ENCODE data around the gene SLC25A17.
"Not testable (repeated sequence)": the region's sequence is repeated elsewhere in the genome, so short reads cannot be mapped to it uniquely, and the experiment has no call there.

The SLC25A17 gene

GRCh38 chr22:40818192-40818746 is 877 bp downstream of the SLC25A17 start:
- no peak for DNase-seq (ENCODE audit: low read depth in 2 of 2)

GRCh38 chr22:40817737-40818136 is 1.4 kb downstream of the SLC25A17 start:
- DNase-seq (ENCODE audit: low read depth in 2 of 2): no peak

DNA sequence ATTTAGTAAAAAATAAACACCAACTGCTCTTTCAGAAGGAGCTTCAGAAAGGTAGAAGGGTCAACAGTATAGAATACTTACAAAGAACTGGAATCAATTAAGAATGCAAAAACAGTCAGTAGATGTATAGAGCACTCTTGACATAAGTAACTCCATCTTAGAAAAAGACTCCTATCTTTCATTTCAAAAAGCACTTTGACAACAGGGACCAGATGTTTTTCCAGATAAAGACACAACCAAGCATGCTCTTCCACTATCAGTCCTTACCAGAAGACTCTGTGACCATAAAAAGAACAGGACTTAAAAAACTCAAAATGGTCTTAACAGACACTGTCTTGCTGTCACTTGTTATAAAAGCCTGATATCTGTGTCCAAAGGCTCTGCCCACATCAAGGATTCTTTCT is 5.2 kb downstream of the SLC25A17 start:
- no peak for DNase-seq (ENCODE audit: low read depth in 2 of 2)

DNA sequence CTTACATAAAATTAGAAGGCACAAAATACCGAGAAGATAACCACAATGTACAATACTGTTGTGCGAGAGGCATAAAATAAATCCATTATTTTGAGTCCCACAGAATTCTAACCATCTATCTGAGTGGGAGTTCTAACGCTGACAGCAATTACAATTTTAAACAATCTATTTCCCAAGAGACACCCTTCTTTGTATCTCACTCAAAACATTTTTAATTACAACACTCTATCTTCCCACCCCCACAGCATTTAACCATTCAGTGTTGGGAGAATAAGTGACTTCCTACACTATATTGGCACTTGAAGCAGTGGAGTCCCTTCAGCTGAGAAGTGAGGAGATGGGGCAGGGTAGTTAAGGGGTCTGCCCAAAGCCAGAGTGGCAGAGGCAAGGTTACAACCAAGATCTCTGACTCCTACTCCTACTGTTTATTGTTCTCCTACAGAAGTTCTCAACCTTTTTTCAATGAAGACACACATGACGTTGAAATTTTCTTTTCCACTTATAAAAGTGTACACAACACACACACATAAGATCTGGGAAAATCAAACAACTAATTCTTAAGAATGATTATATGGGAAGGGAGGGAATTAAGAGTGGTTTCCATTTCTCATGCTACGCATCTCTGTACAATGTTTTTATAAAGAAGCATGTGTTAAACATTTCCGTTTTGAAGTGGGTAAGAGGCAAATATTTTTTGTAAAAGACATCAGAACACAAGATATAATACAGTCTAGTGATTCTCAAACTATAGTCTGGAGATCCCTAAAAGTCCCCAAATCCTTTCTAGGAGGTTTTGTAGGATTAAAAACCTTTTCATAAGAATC is 10.9 kb downstream of the SLC25A17 start:
- no peak for DNase-seq (ENCODE audit: low read depth in 2 of 2)

- DNase-seq (ENCODE audit: low read depth in 2 of 2): no peak
Observed at GRCh38 chr22:40806711-40807110, 12.4 kb downstream of the SLC25A17 start.

- no peak for DNase-seq (ENCODE audit: low read depth in 2 of 2)
Observed at GRCh38 chr22:40805699-40806203, 13.4 kb downstream of the SLC25A17 start.

GRCh38 chr22:40805239-40805638 is 13.9 kb downstream of the SLC25A17 start:
- DNase-seq (ENCODE audit: low read depth in 2 of 2): no peak

DNA sequence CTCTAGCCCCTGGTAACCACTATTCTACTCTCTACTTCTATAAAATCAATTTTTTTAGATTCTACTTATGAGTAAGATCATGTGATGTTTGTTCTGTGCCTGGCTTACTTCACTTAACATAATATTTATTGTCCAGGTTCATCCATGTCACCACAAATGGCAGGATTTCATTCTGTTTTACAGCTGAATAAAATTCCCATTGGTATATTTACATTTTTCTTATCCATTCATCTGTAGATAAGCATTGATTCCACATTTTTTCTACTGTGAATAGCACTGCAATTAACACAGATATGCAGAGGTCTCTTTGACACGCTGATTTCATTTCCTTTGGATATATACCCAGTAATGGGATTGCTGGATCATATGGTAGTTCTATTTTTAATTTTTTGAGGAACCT is 15.8 kb downstream of the SLC25A17 start:
- DNase-seq (ENCODE audit: low read depth in 2 of 2): no peak

DNA sequence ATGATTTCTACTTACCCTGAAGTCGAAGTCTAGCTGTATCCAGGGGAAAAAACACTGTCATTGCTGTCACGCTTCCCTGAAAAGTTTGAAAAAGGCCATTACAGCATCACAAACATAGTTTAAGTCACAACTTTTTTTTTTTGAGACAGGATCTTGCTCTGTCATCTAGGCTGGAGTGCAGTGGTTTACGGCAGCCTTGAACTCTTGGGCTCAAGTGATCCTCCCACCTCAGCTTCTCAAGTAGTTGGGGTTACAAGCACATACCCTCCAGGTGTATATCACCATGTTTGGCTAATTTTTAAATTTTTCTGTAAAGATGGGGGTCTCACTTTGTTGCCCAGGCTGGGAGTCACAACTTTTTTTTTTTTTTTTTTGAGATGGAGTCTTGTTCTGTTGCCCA is 20.1 kb downstream of the SLC25A17 start:
- no peak for DNase-seq (ENCODE audit: low read depth in 2 of 2)

DNA sequence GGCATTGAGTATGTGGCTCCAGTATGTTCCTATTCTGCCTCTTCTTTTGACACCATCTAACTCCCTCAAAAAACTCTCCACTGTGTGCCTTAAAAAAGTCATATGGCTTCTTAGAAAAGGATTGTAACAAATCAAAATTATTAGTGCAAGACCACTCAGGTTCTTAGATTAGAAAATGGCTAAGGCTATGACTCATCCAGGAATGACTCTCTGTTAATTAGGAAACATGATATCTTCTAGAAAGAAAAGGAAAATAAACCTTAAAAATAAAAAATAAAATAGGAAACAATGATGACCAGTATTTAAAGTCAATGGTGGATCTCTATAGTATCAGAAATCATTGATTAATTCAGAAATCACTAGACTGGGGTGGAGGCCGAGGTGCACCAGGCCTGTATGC is 21.7 kb downstream of the SLC25A17 start:
- no peak for DNase-seq (ENCODE audit: low read depth in 2 of 2)

DNA sequence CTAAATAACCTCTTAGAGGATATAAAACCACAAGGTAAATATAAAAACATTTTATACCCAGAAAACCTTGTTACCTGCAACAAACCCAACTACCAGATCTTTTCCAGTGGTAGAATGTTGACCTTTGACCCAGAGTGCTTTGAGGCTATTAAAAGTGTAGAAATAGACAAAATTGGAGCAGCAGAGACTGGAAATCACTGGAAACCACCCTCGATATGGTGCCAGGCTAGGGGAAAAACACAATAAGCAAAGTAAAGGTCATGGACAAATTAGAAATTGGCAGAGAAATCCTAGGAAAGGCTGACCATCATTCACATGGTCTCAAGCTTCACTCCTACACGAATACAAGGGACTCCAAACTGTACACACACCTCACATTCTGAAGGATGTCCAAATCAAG is 26.7 kb downstream of the SLC25A17 start:
- DNase-seq (ENCODE audit: low read depth in 2 of 2): no peak

DNA sequence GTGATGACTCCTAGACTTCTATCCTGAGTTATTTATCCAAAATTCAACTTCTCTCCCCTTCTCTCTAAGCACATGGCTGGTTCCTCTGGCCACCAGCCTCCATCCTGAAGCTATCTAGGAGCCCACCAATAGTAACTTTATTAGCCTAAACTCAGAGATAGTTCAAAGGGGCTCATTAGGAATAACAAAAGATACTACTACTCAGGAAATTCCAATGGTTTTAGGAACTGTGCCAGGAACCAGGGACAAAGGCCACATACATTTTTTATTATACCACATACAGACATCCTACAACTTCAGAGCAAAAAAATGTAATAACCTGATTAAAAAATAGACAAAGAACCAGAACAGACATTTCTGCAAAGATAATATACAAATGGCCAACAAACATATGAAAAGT is 27.9 kb downstream of the SLC25A17 start:
- no peak for DNase-seq (ENCODE audit: low read depth in 2 of 2)

- no peak for DNase-seq (ENCODE audit: low read depth in 2 of 2)
Observed at GRCh38 chr22:40789131-40789530, 30.0 kb downstream of the SLC25A17 start.

DNA sequence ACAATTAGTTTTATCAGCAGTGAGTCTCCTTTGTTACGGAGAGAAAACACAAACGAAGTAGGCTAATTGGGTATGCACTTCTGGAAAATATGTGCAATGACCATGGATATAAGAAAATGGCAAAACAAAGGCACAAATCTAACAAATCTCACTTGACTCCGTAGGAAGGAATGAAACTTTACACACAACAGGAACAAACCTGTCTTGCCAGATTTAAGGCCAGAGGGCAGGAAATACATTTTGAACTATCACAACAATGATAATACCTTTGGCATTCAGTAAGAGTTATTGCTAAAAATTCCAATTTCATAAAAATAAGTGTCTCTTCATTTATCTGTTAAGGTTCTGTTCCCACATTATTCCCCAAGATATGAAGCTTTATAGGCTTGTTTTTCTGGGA is 36.6 kb downstream of the SLC25A17 start:
- DNase-seq (ENCODE audit: low read depth in 2 of 2): no peak

DNA sequence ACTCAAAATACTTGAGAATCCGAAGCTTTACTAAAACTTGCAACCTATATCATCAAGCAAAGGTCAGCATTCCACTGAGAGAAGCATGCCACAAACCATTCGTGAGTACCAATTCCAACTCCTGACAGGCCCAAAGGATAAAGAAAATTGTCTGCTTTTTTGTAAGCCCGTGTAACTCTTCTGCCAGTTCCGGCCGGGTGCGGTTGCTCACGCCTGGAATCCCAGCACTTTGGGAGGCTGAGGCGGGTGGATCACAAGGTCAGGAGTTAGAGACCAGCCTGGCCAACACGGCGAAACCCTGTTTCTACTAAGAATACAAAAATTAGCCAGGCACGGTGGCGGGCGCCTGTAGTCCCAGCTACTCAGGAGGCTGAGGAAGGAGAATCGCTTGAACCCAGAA is 37.4 kb downstream of the SLC25A17 start:
- DNase-seq (ENCODE audit: low read depth in 2 of 2): not testable (repeated sequence)

DNA sequence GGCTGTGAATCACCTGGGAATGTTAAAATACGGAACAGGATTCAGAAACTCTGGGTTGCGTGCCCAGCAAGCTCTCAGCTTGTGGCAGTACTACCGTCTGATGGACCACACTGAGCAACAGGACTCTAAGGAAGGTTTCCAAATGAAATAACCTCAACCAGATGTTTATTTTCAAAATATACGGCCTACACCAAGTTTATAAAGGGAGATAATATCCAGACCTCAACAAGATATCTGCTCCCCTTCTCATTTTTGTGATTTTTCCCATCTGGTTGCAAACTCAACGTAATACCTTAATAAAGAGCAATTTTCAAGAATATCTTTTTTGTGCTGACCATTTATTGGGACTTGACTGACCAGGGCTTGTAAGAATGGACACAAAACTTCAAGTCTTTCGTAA is 49.4 kb downstream of the SLC25A17 start:
- no peak for DNase-seq (ENCODE audit: low read depth in 2 of 2)

GRCh38 chr22:40768206-40768605 is 50.9 kb downstream of the SLC25A17 start:
- DNase-seq (ENCODE audit: low read depth in 2 of 2): no peak

GRCh38 chr22:40766956-40767355 is 52.2 kb downstream of the SLC25A17 start:
- no peak for DNase-seq (ENCODE audit: low read depth in 2 of 2)

DNA sequence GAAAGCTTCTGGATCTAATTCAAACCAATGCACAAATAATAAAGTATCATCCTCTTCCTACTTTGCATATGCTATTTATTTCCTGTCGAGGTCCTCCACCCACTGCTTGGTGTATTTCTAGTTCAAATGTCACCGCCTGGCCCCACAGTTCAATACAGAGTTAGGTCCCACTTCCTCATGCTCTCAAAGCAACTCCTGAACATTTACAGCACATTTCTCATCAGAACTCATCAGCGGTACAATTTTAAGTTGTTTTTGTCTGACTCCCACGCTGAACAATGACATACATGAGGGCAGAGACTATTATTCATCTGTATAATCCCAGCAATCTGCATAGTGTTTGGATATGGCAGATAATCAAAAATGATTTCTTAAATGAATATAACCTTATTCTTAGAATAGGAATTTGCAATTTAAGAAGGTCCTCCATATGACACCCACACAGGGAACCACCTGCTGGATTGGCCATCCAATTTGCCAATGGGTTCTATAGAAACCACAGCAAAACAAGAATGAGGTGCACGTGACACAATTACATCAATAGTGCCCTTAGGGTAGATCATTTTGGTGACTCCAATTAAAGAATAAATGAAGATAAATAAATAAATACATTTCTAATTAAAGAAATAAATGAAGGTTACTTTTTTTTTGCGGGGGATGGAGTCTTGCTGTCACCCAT is 54.2 kb downstream of the SLC25A17 start:
- no peak for DNase-seq (ENCODE audit: low read depth in 2 of 2)

DNA sequence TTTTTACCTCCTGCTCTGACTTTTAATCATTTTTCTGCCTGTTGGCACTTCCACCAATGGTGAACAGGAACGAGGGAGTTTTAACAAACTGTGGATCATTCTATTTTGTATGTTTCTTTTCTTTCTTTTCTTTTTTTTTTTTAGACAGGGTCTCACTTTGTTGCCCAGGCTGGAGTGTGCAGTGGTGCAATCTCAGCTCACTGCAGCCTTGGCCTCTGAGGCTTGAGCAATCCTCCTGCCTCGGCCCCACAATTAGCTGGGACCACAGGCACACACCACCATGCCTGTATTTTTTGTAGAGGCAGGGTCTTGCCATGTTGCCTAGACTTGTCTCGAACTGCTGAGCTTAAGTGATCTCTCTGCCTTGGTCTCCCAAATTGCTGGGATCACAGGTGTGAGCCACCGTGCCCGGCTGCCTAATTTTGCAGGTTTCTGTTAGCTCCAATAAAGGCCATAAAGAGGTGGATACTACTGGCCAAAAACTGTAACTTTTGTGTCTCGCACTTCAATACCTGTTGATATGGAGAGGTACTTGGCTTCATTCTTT is 59.8 kb downstream of the SLC25A17 start:
- no peak for DNase-seq (ENCODE audit: low read depth in 2 of 2)

- not testable (repeated sequence) for DNase-seq (ENCODE audit: low read depth in 2 of 2)
Observed at GRCh38 chr22:40758851-40759250, 60.3 kb downstream of the SLC25A17 start.

- DNase-seq (ENCODE audit: low read depth in 2 of 2): no peak
Observed at GRCh38 chr22:40758390-40758789, 60.8 kb downstream of the SLC25A17 start.

DNA sequence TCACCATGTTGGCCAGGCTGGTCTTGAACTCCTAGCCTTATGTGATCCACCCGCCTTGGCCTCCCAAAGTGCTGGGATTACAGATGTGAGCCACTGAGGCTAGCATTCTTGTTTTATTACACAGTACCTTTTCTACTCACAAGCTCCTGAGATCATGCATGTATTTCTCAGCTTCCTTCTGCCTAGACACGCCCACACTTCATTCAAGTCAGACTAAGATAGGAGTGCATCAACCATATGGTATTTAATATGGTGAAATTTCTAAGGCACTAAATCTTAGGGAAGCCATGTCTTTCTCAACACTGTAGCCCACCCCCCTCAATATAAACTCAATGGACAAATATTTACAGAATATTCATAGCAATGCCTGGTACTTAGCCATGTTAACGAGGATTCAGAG is 62.1 kb downstream of the SLC25A17 start:
- no peak for DNase-seq (ENCODE audit: low read depth in 2 of 2)
